Fibroblast of skin of left quadriceps (primary cell): ENCODE measurements around the gene JPH3.

Experiments used
- DNase-seq, 2 experiments: peaks; one replicate each; pipeline ENCODE4 v3.0.0-alpha.2; 2013; ENCODE audit warnings: low read depth in 2 of 2

Gene JPH3

DNA sequence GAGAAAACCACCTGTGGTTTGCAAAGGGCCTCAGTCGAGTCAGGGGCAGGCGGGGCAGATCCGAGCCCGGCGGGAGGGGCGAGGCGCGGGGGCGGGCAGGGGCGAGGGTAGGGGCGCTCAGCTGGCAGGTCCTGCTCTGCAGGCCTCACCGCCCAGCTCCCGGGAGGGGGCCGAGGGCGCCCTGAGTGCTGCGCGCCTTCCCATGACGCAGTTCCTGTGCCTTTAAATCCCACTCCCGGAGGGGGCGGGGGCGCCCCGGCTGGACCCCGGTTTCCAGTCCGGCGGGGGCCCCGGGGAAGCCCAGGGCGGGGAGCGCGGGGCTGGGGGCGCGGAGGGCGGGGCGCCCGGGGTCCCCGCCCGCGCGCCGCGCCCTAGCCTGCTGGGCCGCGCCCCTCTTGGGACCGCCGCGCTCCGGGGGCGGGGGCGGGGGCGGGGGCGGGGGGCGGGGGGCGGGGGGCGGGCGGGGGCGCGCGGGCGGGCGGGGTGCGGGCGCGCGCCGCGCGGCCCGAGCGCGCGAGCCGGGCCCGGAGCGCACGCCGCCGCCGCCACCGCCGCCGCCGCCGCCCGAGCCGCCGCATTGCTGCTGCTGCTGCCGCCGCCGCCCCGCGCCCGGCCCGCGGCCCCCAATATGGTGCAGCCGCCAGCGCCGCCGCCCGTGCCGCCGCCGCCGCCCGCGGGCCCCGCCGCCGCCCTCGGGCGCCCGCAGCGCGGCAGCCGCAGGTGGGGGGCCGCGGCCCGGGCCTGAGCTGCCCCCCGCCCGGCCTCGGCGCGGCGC is at the start of gene JPH3:
Gene JPH3 (plus strand): TSS at position 508 of the 775 bp plus-strand sequence. CDS start 639 bp downstream, outside the sequence.
- no peak for DNase-seq

DNA sequence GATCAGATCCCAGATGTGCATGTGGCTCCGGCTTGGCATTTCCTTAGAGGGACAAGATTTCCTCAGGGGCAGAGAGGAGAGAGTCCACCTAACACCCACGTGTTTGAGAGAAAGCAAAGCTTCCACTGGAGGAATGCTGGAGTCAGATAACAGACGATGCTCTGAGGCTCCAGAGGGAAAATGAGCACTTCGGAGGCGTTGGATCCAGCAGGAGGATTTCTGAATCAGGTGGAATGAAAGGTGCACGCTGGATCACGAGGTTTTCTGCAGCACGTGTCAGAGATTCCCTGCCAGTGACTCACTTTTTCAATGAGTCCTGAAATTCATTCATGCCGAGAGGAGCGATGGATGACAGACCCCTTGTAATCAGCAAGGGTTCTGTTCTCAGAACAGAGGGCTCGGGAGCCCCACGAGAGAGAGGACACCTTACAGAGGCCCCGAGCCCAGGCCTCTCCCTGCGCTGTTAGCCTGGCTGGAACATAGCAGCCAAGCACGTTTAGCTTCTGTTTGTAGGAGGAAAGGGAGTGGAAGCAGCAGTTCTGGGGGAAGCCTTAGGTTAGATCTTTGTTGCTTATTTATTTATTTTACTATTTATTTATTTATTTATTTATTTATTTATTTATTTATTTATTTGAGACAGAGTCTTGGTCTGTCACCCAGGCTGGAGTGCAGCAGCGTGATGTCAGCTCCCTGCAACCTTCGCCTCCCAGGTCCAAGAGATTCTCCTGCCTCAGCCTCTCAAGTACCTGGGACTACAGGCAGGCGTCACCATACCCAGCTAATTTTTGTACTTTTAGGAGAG is 49.3 kb upstream of the JPH3 start:
- no peak for DNase-seq

DNA sequence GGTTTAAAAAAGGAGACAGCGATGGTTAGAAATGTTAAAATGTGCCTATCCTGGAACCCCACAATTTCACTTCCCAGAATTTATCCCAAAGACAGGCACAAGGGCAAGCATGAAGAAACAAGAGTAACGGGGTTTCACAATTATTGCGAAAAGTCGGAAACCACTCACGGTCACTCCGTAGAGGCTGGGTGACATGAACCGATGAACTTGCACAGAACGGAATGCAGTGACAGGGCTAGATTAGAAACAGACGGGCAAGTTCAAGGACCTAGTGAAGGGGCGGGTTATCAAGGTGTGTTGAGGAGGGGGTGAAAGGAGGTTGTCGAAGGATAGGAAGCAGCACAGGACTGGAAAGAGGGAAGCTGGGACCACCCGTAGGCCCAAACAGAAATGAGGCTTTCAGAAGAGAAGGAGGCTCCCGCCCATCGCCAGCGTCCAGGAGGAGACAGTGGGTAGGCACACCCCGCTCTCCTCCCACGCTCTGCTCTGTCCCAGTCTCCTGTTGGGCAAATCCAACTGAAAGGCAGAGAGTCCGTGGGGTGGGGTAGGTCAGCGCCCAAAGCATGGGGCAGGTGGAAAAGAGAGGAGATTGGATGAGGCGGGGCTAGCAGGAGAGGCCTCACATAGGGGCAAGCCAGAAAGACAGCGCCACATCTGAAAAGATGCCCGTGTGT is 47.4 kb upstream of the JPH3 start:
- no peak for DNase-seq

DNA sequence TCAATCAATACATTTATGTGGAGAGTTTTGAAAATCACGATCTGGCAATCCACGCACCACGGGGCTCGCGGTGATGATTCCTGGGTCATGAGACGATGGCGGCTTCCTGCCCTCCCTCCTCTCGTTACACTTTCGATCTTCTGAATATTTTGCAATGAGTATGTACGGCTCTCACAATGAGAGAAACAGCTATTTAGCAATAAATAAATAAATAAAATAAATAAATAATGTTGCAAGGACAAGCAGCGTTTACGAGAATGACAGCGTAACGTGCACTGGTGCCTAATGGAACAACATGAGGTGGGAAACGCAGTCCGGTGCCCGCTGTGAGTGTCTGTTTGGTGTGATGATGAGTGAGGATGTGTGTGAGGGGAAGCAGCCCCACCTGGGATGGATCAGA is 46.7 kb upstream of the JPH3 start:
- DNase-seq, result no peak

DNA sequence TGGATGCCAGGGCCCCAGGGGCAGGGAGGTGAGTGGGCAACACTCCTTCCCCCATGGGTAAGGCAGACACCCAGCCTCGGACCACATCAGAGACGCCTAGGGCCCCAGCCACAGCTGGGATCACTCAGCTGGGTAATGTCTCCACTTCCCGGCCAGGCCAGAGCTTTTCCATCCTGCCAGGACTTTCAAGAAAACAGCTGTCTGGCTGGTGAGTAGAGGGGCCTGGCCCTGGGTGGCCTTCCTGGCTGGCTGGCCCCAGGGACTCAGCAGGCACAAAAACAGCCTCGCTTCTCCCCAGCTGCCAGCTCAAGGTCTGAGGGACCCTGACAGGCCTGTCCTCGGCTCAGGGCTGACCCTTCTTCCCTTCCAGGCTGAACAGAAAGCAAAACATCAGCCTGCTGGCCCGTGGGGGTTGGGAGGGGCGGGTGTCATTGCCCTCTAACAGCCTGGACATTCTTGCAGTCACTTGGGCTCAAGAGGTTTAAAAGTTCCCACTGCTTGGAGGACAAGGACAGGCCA is 45.3 kb upstream of the JPH3 start:
- no peak for DNase-seq

DNA sequence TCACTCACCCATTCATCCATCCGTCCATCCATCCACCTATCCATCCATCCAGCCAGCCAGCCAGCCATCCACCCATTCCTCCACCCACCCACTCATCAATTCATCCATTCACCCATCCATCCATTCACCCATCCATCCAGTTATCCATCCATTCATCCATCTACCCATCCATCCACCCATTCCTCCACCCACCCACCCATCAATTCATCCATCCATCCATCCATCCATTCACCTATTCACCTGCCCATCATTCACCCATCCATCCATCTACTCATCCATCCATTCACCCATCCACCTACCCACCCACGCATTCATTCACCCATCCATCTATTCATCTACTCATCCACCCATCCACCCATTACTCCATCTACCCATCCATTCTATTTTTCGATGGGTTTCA is 43.6 kb upstream of the JPH3 start:
- DNase-seq, result no peak

DNA sequence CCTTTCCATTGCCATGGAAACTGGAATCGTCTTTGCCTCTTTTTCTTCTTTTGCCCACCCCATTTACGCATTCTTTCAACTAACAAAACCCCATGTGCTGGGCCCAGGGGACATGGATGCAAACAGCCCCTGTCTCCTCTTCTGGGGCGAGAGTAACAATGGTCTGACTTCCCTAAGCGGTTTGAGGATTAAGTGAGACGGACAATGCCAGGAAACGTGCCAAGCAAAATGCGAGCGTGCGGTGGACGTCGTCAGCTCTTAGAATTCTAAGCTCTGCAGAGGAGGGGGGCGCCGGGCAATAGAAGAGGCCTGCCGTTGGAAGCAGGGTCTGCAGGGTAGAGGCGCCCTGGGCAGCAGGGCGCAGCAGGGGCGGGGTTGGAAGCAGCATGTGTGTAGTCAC is 42.4 kb upstream of the JPH3 start:
- no peak for DNase-seq

DNA sequence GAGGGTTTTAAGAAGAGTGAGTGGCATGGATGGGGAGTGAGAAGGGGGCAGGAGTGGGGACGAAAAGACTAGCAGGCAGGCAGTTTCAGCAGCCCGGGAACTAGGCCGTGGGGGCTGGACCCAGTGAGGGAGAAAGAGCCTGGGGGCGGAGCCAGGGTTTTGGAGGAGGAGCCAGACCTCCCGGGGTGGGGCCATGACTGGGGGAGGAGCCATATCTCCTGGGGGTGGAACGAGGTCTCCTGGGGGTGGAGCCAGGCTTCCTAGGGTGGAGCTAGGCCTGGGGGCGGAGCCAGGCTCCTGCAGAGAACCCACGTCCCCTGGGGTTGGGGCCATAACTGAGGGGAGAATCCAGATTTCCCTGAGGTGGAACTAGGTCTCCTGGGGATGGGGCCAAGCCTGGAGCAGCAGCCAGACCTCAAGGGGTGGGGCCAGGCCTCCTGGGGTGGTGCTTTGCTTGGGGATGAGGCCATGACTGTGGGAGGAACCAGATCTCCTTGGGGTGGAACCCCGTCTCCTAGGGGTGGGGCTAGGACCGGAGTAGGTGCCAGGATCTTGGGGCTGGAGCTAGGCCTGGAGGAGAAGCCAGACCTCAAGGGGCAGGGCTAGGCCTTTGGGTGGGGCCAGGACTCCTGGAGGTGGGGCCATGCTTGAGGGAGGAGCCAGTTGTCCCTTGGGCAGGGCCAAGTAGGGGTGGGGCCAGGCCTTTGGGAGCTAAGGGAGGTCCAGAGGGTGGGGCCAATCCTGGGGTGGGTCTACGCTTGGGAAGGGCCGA is 41.7 kb upstream of the JPH3 start:
- DNase-seq, result no peak

DNA sequence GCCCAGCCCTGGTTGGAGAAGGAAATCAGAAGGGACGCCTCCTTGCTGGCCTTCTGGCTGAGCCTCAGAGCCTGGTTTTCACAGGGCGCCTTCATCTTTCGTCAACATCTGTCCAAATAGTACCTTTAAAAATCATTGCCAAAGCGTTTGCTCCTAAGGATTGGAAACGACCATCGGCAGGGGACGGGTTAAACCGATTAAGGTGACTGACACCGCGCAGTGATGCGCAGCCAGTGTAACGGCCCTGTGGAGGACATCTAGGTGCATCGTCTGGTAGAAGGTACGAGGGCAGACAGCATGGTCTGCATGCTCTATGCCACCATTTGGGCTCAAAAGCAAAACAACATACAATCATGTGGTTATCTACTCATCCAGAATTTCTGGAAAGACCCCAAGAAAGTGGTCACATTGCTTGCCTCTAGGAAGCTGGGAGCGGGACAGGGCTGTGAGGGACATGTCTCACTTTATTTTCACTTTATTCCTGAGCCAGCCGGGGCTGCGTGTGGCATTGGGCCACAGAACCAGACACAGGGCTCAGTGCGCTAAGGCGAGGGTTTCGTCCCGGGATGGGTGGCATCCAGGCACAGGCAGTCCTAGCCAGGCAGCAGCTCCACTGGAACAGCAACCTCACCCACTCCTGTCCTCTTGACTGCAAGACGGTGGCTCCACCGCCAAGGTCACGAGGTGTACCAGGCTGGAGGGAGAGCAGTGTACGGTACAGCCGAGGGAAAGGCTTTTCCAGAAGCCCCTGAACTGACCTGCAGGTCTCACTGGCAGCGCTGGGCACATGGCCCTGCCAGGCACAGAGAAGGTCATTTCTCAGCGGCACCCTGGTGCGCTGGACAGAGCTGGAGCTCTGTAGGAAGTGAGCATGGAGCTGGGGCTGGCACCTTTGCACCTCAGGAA is 40.9 kb upstream of the JPH3 start:
- DNase-seq, result no peak

DNA sequence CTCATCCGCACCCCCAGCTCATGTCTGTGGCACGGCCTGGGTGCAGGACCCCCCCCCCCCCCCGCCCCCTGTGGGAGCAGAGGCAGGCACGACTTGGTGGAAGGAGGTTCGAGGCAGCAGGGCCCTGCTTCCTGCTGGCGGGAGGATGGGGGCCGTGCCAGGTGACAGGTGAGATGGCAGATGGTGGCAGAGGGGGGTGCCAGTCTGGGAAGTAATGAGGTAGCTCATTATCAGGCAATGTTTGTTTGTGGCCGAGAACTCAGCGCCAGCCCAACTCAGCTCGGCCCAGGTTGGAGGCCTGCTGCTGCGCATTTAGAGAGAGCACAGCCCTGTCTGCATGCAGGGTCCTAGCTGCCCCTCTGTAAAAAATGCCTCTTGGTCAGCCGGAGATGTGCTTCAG is 40.1 kb upstream of the JPH3 start:
- DNase-seq, result no peak

DNA sequence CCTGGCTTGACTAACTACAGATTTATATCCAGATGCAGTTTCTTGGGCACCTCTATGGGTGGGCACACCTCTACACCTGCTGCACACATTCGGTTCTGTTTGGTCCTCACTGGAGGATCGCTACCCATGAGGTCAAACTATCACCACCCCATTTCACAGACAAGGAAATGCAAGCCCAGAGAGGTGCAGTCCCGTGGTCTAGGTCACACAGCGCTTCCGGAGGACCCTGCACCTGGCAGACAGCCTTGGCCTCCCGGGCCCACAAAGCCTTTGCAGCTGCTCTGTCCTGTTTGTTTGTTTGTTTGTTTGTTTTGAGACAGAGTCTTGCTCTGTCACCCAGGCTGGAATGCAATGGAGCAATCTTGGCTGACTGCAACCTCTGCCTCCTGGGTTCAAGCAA is 39.3 kb upstream of the JPH3 start:
- no peak for DNase-seq

DNA sequence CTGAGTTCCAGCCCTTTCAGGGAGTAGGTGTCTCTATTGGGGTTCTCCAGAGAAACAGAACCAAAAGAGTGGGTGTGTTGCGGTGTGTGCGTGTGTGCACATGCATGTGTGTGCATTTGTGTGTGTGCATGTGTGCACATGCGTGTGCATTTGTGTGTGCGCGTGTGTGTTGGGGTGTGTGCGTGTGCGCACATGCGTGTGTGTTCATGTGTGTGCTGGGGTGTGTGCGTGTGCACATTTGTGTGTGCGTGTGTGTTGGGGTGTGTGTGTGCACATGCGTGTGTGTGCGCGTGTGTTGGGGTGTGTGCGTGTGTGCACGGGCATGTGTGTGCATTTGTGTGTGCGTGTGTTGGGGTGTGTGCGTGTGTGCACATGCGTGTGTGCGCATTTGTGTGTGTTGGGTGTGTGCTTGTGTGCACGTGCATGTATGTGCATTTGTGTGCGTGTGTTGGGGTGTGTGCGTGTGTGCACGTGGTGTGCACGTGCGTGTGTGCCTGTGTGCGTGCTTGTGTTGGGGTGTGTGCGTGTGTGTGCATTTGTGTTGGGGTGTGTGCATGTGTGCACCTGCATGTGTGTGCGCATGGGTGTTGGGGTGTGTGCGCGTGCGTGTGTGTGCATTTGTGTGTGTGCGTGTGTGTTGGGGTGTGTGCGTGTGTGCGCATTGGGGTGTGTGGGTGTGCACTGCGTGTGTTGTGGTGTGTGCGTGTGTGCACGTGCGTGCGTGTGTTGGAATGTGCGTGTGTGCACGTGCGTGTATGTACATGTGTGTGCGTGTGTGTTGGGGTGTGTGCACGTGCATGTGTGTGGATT is 38.4 kb upstream of the JPH3 start:
- DNase-seq, result no peak

DNA sequence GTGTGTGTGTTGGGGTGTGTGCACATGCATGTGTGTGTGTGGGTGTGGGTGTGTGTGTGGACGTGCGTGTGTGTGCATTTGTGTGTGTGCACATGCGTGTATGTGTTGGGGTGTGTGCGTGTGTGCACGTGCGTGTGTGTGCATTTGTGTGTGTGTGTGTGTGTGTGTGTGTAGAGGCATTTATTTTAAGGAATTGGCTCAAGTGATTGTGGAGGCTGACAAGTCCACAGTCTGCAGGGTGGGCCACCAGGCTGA is 37.9 kb upstream of the JPH3 start:
- no peak for DNase-seq

DNA sequence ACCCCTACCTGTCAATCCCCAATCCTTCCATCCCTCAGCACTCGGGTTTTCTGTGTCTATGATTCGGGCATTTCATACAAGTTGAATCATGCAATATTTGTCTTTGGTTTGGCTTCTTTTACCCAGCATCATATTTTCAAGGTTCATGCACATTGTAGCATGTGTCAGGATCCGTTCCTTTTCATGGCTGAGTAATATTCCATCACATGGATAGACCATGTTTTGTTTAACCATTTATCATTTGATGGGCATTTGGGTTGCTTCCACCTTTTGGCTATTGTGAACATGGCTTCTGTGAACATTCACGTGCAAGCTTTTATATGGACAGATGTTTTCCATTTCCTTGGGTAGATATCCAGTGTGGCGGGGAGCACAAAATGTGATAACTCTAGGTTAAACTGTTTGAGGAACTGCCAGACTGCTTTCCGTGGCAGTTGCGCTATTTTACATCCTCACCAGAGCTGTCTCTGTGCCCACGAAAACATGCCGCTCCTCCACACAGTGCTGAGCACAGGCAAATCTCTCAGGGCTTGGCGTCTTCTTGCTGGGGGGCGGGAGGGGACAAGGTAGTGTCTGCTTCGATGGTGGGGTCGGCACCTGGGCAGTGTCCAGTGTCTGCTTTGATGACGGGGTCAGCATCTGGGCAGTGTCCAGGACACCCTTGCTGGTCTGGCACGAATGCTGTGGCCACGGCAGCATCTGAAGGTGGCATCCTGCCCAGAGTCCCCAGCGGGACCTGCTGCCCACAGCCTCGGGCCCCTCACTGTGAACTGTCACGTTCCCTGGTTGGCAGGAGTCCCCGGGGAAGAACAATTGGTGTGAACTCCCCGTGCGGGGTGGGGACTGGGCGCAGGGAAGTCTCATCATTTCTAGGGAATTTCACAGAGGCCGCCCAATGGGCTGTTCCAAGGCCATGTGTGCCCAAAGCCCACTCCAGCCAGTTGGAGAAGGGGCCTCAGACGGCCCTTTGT is 32.4 kb upstream of the JPH3 start:
- no peak for DNase-seq

DNA sequence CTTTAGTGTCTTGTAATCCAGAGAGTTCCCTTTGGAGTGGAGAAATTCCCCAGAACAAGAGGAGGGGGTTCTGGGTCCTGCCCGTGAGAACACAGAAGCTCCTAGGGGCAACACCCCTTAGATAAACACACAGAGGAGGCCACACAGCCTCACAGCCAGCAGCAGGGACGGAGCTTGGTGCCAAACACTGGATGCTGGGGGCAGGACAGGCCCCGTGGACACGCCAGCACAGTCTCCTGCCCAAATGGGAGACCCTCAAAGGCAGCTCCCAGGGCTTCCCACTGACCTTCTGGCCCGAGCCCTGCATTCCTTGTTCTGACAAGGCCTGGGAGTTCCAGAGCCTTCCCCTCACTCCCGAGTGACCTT is 31.8 kb upstream of the JPH3 start:
- DNase-seq, result no peak

DNA sequence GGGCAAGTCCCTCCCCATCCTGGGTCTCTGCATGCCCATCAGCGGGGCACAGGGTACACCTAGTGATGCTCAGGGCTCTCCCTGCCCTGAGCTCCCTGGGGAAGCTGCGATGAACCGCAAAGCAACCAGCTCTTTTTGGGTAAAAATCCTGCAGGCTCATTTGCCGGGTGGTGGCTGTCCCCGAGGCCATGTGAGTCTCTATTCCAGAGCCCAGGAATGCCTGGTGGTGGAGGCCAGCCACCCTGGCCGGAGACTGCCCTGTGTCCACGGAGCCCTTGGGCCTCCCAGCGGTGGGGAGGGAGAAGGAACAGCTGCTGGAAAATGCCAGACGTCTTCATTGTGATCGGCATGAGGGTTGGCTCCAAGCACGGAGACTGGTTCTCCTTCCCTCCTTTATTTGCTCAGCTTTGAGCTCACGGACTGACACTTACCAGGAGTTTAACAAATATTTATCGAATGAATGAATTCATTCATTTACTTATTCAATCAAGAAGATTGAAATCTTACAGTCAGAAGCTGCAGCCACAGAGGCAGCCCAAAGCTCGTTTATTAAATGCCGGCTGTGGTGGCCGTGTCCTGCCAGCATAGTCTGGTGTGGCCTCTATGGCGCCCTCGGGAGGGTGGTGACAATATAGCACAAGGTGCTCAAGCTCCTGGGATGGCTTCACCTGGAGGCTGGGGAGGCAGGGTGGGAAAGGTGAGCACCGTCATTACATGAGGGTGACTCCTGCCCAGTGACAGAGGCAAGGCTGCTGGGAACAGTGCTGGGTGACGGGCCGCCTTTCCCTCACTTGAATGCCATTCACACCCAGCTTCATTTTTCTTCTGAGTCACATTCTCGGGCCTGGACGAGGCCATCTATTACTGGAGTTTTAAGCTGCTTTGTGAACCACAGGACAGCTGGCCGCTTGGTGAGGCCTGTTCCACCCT is 31.1 kb upstream of the JPH3 start:
- DNase-seq, result no peak

DNA sequence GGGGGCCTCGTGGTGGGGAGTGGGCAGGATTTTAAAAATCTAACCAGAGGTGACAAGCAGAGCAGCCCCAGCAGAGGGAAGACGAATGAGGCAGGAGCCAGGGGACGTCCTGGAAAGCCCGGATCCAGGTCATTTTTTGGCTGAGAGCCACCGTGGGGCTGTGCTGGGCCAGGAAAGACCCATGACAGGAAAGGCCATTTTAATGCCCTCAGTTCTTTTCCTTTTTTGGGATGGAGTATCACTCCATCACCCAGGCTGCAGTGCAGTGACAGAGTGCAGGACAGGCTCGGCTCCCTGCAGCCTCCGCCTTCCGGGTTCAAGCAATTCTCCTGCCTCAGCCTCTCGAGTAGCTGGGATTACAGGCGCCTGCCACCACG is 30.5 kb upstream of the JPH3 start:
- DNase-seq, result no peak

DNA sequence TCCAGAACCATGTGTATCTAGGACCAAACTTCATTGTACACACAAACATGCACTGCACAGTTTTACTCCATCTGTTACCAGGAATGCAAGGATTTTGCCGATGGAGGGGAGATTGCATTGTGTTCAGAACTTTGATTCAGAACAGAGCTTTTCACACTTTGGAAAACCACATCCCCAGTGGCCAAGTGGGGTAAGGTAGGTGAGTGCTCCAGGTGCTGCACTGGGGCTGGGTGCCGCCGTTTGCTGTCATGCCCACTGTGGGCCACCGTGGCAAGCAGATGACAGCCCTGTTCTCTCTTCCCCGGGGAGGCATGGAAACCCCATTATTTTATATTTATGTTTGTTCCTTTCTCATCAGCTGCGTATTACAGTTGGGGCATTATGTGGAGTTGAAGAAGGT is 29.3 kb upstream of the JPH3 start:
- DNase-seq, result no peak
